ENCODE data around the gene AP3S2.
"Not testable (repeated sequence)": the region's sequence is repeated elsewhere in the genome, so short reads cannot be mapped to it uniquely, and the experiment has no call there.

The AP3S2 gene

DNA sequence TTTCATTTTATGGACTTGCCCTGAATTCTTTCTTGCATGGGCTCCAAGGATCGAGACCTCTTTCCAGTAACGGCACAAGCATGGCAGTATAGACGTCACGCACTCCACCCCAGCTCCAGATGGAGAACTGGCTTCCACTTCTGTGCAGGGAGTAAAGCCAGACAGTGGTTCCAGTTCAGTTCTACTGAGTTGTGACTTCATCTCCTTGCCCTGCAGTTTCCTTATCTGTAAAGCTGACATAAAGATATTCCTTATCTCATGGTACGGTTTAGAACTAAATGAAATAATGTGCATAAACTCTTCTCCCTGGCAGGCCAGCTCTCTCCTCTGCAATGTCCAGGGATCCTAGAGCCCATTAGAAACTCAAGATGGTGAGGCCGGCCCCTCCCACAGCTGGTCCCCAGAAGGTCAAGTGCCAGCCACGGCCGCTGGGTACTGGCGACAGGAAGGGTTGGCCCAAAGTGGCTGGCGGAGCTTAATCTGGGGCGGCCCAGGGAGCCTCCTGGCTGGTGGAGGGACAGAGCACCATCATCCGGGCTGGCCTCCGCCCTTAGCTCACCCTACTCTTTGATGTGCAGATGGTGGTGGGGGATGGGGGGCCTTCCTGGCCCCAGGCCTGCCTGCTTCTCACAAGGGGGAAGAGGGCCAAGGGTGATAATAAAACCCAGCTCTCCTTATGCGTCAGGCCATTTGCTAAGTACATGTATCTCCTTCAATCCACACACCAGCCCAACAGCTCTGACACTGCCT lies 110.5 kb downstream of the AP3S2 start:
- DNase-seq (ENCODE audit: low read depth in 1 of 2, low spot score in 1 of 2): no peak

DNA sequence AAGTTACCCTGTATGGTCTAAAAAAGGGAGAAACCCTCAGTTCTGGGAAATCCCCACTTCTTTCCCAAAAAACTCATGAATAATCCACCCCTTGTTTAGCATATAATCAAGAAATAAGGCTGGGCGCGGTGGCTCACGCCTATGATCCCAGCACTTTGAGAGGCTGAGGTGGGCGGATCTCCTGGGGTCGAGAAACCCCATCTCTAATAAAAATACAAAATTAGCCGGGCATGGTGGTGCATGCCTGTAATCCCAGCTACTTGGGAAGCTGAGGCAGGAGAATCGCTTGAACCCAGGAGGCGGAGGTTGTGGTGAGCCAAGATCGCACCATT lies 111.2 kb downstream of the AP3S2 start:
- not testable (repeated sequence) for DNase-seq (ENCODE audit: low read depth in 1 of 2, low spot score in 1 of 2)

DNA sequence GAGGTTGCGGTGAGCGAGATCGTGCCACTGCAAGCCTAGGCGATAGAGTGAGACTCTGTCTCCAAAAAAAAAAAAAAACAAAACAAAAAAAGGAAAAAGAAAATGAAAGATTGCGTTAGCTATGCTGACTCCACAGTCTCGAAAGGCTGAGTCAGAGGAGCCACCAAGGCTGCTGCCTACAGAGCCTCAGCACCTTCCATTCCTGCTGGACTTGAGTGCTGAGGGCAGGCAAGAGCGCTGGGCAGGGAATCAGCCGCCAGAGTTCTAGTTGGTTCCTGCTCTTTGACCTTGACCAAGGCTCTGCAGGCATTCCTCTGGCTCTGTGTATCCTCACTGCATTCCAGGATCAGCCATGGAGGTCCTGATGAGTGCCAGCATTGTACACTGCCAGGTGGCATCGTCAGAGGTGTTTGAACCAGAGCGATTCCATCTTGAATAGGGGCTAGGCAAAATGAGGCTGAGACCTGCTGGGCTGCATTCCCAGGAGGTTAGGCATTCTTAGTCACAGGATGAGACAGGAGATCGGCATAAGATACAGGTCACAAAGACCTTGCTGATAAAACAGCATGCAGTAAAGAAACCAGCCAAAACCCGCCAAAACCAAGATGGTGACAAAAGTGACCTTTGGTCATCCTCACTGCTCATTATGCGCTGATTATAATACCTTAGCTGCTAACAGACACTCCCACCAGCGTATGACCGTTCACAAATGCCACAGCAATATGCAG lies 111.7 kb downstream of the AP3S2 start:
- DNase-seq (ENCODE audit: low read depth in 1 of 2, low spot score in 1 of 2): no peak

DNA sequence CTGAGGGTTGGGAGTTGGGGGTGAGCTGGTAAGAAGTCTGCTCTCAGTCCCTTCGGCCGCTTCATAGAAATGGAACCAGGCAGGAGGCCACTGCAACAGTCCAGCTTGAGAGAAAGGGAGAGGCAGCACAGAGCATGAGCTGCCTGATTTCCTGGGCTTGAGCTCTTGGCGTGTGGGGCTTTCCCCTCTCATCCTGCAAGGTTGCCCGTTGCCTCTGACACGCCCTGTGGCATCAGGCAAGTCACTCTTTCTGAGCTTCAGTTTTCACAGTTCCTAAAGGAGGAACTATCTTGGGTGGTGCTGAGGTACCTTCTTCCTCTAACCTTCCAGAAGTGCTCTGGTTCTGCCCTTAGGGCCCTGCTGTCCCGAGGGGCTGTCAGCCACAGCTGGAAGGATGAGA lies 112.7 kb downstream of the AP3S2 start:
- DNase-seq (ENCODE audit: low read depth in 1 of 2, low spot score in 1 of 2): no peak

DNA sequence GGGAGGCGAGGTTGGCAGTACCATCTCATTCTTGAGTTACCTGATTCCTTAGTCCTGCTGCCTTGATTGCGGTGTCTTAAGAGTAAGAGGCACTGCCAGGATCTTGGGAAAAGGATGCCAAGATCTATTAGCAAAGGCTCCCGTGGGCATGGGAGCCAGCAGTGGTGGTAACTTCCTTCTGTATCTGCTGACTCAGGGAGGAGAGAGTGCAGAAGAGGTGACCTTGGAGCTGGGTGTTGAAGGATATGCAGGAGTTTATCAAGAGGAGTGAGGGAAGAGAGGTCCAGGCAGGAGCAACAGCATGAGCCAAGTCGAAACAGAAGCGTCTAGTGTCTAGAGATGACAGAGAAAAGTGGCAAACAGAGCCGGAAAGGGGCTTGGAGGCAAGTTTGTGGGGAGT lies 113.2 kb downstream of the AP3S2 start:
- DNase-seq (ENCODE audit: low read depth in 1 of 2, low spot score in 1 of 2): no peak

All from stimulated activated CD4-positive, alpha-beta T cell treated with anti-CD3 and anti-CD28 coated beads, Interleukin-15, amount 100 ng/mL, for 1 hour (primary cell).